ENCODE measurements around the gene MXI1.

GRCh38 chr10:110317866-110318850, 110.8 kb downstream of the MXI1 start:
- TF ChIP-seq CTCF (conservative IDR thresholded peaks at IDR 0.05; ENCODE audit: low read depth, low read length): no peak
- no peak for TF ChIP-seq EZH2 (IDR thresholded peaks at IDR 0.05; ENCODE audit: borderline replicate concordance, low read depth, low read length, poor library complexity, severe bottlenecking)
